Measurements from ENCODE around the gene ZKSCAN8. TPM values are rescaled to one million over a fixed set of nuclear protein-coding genes. Genes with fewer than 3 reads are reported as not detected.

The ZKSCAN8 gene
- polyA plus RNA-seq, 2 of the 4 experiments (the other 2 are of a cell fraction), result 8.5 to 8.9 TPM

DNA sequence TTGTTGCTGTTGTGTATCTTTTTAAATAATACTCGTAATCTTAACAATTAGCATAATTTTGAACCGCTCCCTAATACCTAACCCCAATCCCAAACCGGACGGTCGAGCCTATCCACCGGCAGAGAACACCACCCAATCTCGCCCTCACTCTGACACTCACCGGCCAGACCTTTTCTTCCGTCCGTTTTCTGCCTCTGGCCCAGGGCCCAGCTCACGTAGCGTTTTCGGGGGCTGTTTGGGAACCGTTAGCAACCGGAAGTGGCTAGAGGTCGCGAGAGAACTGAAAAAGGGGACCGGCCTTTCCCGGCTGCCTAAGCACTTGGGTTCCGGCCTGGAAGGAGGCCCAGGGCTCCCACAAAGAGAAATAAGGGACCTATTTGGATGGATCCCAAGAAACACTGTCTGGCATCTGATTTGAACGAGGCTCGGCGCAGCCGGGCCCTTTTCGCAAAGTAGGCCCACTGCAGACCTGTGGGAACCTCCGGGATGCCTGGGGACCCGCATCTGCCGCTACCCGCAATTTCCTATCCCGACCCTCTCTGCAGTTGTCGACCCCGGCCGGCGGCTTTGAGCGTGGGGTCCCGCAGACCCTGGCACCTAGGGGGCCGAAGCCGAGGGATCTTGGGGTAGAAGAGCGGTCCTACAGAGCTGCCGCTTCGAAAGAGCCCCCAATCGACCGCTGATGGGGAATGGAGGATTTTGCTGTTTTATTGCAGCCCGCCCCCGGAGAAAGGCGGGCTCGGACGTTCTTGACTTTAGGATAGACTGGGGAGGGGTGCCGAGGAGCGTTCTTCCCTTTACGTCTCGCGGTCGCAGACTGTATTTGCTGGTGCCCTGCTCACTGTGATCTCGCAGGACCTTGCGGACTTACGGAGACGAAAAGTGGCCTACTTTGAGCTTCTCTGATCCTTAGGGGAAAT lies 4.8 kb upstream of the ZKSCAN8 start (continued):
- TF ChIP-seq RNF2 (IDR thresholded peaks at IDR 0.05; ENCODE audit: borderline replicate concordance, low read depth) (no peak), CHD4 (IDR thresholded peaks at IDR 0.05; ENCODE audit: borderline replicate concordance) (no peak), MAZ (IDR thresholded peaks at IDR 0.05; ENCODE audit: borderline replicate concordance, low read depth, low read length) (no peak), CEBPB (IDR thresholded peaks at IDR 0.05) (peak in 1 of 2 experiments; percentile 43; a peak in 1 of 4 replicates), TP53 (CRISPR knock-in tag; IDR thresholded peaks at IDR 0.05) (no peak)
- TF ChIP-seq, protein P1, sequence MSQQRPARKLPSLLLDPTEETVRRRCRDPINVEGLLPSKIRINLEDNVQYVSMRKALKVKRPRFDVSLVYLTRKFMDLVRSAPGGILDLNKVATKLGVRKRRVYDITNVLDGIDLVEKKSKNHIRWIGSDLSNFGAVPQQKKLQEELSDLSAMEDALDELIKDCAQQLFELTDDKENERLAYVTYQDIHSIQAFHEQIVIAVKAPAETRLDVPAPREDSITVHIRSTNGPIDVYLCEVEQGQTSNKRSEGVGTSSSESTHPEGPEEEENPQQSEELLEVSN (IDR thresholded peaks at IDR 0.05; ENCODE audit: borderline replicate concordance, low read depth), result peak; percentile 50; the same call in 1 of the 2 replicates

- Histone ChIP-seq H3K4me2 (peak overlapping the region; percentile 76), H3K27ac (peak overlapping the region; percentile 86 to 100), H3K4me1 (peaks cover 7% of the 10 kb centered on the region; the same call in 1 of the 3 replicates), H3K9me3 (no peaks in the 10 kb centered on the region), H3K4me3 (peak overlapping the region; percentile 67)
- ChIA-PET POLR2A (interaction anchor here (1.1 to 1.7 kb wide), 3 partner anchors 33 to 198 kb away, joined by 4 to 7 read pairs (median 5); no protein-coding TSS in a partner anchor), CTCF (interaction anchor here (2.4 kb wide), 1 partner anchor 218 kb away, joined by 6 read pairs; no protein-coding TSS in a partner anchor)
- FAIRE-seq, result no peak
- DNase-seq (ENCODE audit: low read depth in 1 of 2, low spot score in 1 of 2), result no peak
- ATAC-seq, result no peak
- TF ChIP-seq EHF (CRISPR knock-in tag; IDR thresholded peaks at IDR 0.05) (no peak), CTCF (IDR thresholded peaks at IDR 0.05) (no peak), PHF8 (IDR thresholded peaks at IDR 0.05; ENCODE audit: borderline replicate concordance, low read depth) (no peak)
- 26% methylated on average over 6 of the region's 6 CpGs for WGBS (ENCODE audit: missing lambda C conversion rate)
Observed at GRCh38 chr6:28137505-28137981, 4.1 kb upstream of the ZKSCAN8 start.

DNA sequence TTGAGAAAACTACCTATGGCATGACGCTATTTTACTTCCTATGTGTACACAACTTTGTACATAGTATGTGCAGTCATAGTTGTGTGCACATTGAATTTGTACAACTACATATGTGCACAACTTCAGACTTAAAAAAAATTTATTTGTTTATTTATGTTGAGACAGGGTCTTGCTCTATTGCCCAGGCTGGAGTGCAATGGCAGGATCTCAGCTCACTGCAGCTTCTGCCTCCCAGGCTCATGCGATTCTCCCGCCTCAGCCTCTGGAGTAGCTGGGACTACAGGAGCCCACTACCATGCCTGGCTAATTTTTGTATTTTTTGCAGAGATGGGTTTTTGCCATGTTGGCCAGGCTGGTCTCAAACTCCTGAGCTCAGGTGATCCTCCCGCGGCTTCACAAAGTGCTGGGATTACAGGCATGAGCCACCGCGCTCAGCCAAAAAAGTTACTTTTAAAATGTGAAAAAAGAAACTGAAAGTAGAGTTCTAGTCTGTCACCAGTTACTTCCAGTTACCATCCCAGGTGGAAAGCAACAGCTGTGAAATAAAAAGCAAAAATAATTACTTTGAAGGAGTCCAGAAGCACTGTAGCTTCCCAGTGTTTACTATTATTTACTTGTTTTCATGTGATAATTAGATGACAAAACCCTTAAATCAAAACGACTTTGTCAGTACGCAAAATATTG lies 1.7 kb upstream of the ZKSCAN8 start:
- Histone ChIP-seq H3K27ac (no peak overlapping the region), H3K9me3 (no peaks in the 10 kb centered on the region), H3K4me2 (no peak overlapping the region), H3K4me3 (no peak overlapping the region), H3K4me1 (peaks cover 17% of the 10 kb centered on the region)
- no peak for ATAC-seq
- WGBS (ENCODE audit: missing lambda C conversion rate), result 81% methylated on average over 9 of the region's 9 CpGs
- ChIA-PET CTCF (interaction anchor here (2.4 to 4.0 kb wide), 2 partner anchors 216 kb away, joined by 6 to 13 read pairs; no protein-coding TSS in a partner anchor), POLR2A (interaction anchor here (2.0 kb wide), 1 partner anchor 16 kb away, joined by 19 read pairs; the partner anchor contains the start of gene ZSCAN16)
- no peak for DNase-seq (ENCODE audit: low read depth in 1 of 2, low spot score in 1 of 2)
- no peak for TF ChIP-seq FOSL2 (IDR thresholded peaks at IDR 0.05)
- TF ChIP-seq FOSL2 (CRISPR knock-in tag; IDR thresholded peaks at IDR 0.05), result no peak
- no peak for TF ChIP-seq ATOH8 (CRISPR knock-in tag; IDR thresholded peaks at IDR 0.05; ENCODE audit: low read depth)
- TF ChIP-seq KDM5A (IDR thresholded peaks at IDR 0.05), result no peak
- TF ChIP-seq GATA3 (IDR thresholded peaks at IDR 0.05; ENCODE audit: borderline replicate concordance), result no peak
- no peak for TF ChIP-seq CHD4 (IDR thresholded peaks at IDR 0.05; ENCODE audit: borderline replicate concordance)
- no peak for TF ChIP-seq POLR2AphosphoS2 (conservative IDR thresholded peaks at IDR 0.05; ENCODE audit: low read length)
- no peak for TF ChIP-seq CEBPB (IDR thresholded peaks at IDR 0.05)
- TF ChIP-seq HOXB5 (CRISPR knock-in tag; IDR thresholded peaks at IDR 0.05), result no peak
- TF ChIP-seq HOXA7 (CRISPR knock-in tag; IDR thresholded peaks at IDR 0.05), result no peak
- no peak for TF ChIP-seq ZNF302 (CRISPR knock-in tag; IDR thresholded peaks at IDR 0.05)
- TF ChIP-seq FOSB (CRISPR knock-in tag; IDR thresholded peaks at IDR 0.05), result no peak
- no peak for TF ChIP-seq RARB (CRISPR knock-in tag; IDR thresholded peaks at IDR 0.05)
- no peak for TF ChIP-seq RFX5 (IDR thresholded peaks at IDR 0.05)
- no peak for FAIRE-seq

All from A549 (cell line).